ENCODE measurements around the gene SIGLEC9. TPM values are rescaled to one million over a fixed set of nuclear protein-coding genes. Genes with fewer than 3 reads are reported as not detected.

Gene SIGLEC9
- total RNA-seq, 4 donors from 2014 or later: 0.62 to 9.2 (median 4.0) TPM

DNA sequence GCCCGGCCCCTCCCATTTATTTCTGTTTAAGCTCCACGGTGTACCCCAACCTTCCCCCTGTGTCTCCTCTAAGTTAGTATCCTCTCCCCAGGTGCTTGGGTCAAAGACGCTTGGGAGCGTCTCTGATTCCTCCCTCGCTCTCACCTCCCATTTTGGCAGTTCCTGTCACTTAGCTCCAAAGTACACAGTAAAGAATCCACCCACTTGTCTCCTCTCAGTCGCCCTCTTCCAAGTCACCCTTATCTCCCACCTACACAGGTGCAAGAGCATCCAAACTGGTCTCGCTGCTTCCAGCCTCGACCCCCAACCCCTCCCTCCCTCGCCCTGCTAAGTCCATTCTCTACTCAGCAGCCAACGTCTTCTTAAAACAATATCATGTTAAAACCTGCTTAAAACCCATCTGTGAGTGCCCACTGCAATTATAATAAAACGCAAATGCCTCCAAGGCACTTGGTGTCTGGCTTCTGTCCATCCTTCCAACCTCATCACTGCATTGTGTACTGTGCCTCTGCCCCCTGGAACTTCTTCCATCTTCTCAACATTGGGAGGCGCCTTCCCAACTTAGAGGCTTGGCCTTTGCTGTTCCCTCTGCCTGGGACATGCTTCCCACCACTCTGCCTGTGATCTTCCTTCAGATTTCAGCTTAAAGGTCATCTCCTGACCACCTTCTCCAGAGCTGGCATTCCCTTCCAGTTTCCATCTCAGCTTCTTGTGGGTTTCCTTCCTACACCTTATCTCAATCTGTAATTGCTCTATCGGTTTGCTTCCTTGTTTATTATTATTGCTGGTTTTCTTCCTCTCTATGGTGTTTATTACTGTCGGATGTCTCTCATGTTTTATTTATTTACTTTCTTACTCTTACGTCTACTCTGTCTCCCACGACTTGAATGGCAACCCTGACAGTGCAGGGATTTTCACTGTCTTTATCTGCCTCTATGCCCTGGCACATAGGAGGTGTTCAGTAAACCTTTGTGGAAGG, 32.5 kb upstream of the SIGLEC9 start:
- no peak overlapping the region for H3K4me3 ChIP-seq
- H3K9me3 ChIP-seq: no peaks in the 10 kb centered on the region
- ATAC-seq: no peak
- no peak overlapping the region for H3K27ac ChIP-seq
- TF ChIP-seq POLR2AphosphoS5 (IDR thresholded peaks at IDR 0.05) (no peak), POLR2A (IDR thresholded peaks at IDR 0.05) (no peak), EP300 (IDR thresholded peaks at IDR 0.05) (no peak)
- TF ChIP-seq, protein P1, sequence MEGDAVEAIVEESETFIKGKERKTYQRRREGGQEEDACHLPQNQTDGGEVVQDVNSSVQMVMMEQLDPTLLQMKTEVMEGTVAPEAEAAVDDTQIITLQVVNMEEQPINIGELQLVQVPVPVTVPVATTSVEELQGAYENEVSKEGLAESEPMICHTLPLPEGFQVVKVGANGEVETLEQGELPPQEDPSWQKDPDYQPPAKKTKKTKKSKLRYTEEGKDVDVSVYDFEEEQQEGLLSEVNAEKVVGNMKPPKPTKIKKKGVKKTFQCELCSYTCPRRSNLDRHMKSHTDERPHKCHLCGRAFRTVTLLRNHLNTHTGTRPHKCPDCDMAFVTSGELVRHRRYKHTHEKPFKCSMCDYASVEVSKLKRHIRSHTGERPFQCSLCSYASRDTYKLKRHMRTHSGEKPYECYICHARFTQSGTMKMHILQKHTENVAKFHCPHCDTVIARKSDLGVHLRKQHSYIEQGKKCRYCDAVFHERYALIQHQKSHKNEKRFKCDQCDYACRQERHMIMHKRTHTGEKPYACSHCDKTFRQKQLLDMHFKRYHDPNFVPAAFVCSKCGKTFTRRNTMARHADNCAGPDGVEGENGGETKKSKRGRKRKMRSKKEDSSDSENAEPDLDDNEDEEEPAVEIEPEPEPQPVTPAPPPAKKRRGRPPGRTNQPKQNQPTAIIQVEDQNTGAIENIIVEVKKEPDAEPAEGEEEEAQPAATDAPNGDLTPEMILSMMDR (IDR thresholded peaks at IDR 0.05): no peak
- 46 to 51% methylated on average over 13 to 14 of the region's 16 CpGs for WGBS, 2 donors (ENCODE audit: low coverage in 1 of 2)
- H3K36me3 ChIP-seq: no peaks in the 10 kb centered on the region
- no peaks in the 10 kb centered on the region for H3K4me1 ChIP-seq
- no peaks in the 10 kb centered on the region for H3K27me3 ChIP-seq

DNA sequence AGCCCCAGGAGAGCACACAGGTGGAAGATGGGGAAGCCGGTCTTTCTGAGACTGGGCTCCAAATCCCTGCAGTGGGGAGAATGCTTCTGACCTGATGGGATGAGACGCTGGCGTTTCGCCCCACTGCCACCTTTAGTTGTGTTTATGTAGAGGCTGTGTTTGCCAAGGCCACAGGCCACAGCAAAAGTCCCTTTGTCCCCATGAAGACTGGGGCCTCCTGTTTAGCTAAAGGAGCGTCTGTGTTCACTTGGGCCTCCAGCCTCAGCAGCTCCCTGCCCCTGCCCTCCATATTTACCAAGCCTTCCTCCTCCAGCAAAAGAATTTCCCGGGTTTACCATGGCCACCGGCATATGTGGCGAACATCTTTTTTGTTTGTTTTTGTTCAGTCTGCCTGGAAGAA, 31.6 kb upstream of the SIGLEC9 start:
- no peak overlapping the region for H3K27ac ChIP-seq
- no peak overlapping the region for H3K4me3 ChIP-seq
- no peaks in the 10 kb centered on the region for H3K9me3 ChIP-seq
- H3K27me3 ChIP-seq: no peaks in the 10 kb centered on the region
- ATAC-seq: no peak
- peaks cover 0 to 5% of the 10 kb centered on the region in 2 donors for H3K36me3 ChIP-seq
- TF ChIP-seq EP300 (IDR thresholded peaks at IDR 0.05) (no peak), POLR2A (IDR thresholded peaks at IDR 0.05) (no peak), POLR2AphosphoS5 (IDR thresholded peaks at IDR 0.05) (no peak)
- TF ChIP-seq, protein P1 (IDR thresholded peaks at IDR 0.05): no peak
- 37 to 63% methylated on average over 3 of the region's 8 CpGs for WGBS, 2 donors (ENCODE audit: low coverage in 1 of 2)
- H3K4me1 ChIP-seq: peaks cover 0 to under 1% (median 0%) of the 10 kb centered on the region in 3 donors

DNA sequence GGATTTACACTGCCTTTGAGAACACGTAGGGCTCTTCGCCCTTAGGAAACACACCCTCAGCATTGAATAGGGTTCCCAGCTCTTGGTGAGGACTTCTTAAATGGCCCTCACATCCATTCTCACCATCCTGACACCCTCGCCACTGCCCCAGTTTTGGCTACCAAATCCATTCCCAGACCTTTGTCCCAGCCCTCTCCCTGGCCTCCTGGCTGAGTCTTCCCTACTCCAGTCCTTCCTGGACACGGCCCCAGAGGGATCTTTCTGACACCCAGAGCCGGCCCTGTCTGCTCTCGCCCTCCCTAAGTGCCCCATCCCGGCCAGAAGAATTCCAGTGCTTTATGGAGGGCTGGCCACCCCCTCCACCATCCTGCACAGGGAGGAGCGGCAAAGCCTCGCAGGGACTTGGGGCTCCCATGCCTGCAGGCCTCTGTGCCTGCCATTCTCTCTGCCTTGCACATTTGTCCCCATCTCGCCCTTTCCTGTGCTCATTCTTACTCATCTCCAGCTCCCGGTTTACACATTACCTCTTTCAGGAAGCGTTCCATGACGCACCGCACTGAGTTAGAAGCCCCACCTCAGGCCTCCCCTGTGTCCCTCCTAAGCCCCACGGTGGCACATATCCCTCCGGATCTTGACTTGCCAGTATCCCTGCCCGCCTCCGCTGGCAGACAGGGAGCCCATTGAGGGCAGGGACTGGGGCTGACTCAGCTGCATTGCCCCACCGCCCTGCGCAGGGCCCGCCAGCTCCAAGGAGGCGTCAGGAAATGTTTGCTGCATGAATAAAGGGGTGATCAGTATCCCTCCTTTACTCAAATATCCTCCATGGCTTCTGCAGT, 31.0 kb upstream of the SIGLEC9 start:
- H3K27me3 ChIP-seq: no peaks in the 10 kb centered on the region
- no peak overlapping the region for H3K4me3 ChIP-seq
- peaks cover 0 to 10% of the 10 kb centered on the region in 2 donors for H3K36me3 ChIP-seq
- peaks cover 0 to 5% (median 0%) of the 10 kb centered on the region in 3 donors for H3K4me1 ChIP-seq
- H3K27ac ChIP-seq: no peak overlapping the region
- ATAC-seq: no peak
- no peak for TF ChIP-seq POLR2AphosphoS5 (IDR thresholded peaks at IDR 0.05)
- no peak for TF ChIP-seq EP300 (IDR thresholded peaks at IDR 0.05)
- TF ChIP-seq POLR2A (IDR thresholded peaks at IDR 0.05): no peak
- TF ChIP-seq, protein P1 (IDR thresholded peaks at IDR 0.05): no peak
- H3K9me3 ChIP-seq: no peaks in the 10 kb centered on the region
- WGBS, 2 donors (ENCODE audit: low coverage in 1 of 2): 50 to 52% methylated on average over 3 to 11 of the region's 22 CpGs

DNA sequence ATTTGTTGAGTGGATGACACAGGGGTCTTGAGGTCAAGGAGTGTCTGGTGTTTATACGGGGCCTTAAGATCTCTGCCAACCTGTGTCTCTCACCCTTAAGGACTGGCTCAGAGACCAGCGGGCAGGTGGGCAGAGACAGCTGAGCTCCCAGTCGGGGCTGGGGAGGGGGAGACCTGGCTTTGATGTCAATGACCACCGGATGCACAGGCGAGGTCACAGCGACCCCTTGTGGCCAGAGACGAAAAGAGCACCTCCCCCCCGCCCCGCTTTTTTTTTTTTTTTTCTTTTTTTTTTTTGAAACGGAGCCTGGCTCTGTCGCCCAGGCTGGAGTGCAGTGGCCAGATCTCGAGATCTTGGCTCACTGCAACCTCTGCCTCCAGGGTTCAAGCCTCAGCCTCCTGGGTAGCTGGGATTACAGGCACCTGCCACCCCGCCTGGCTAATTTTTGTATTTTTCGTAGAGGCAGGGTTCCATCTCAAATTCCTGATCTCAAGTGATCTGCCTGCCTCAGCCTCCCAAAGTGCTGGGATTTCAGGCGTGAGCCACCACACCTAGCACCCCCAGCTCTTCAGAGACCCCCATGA, 29.9 kb upstream of the SIGLEC9 start:
- ATAC-seq: no peak
- peaks cover 0 to 20% of the 10 kb centered on the region in 2 donors for H3K36me3 ChIP-seq
- H3K4me1 ChIP-seq: peaks cover 0 to 12% (median 0%) of the 10 kb centered on the region in 3 donors
- no peaks in the 10 kb centered on the region for H3K27me3 ChIP-seq
- H3K4me3 ChIP-seq: no peak overlapping the region
- WGBS, 2 donors (ENCODE audit: low coverage in 1 of 2): 0 to 2% methylated on average over 2 to 7 of the region's 15 CpGs
- H3K27ac ChIP-seq: no peak overlapping the region
- TF ChIP-seq POLR2A (IDR thresholded peaks at IDR 0.05) (no peak), POLR2AphosphoS5 (IDR thresholded peaks at IDR 0.05) (no peak), EP300 (IDR thresholded peaks at IDR 0.05) (no peak)
- TF ChIP-seq, protein P1 (IDR thresholded peaks at IDR 0.05): peak in 3 of 4 experiments; percentile 8 to 59 (median 49)
- H3K9me3 ChIP-seq: no peaks in the 10 kb centered on the region

All from gastroesophageal sphincter (tissue), 4 donors.